ENCODE results near the gene PPP1R7.
"Not testable (repeated sequence)": the region's sequence is repeated elsewhere in the genome, so short reads cannot be mapped to it uniquely, and the experiment has no call there.

The PPP1R7 gene

GRCh38 chr2:241190291-241190981, 40.2 kb downstream of the PPP1R7 start:
- no peak for DNase-seq (ENCODE audit: low read depth in 1 of 2, low spot score in 1 of 2)

GRCh38 chr2:241191081-241191480, 40.8 kb downstream of the PPP1R7 start:
- DNase-seq (ENCODE audit: low read depth in 1 of 2, low spot score in 1 of 2): no peak

- DNase-seq (ENCODE audit: low read depth in 1 of 2, low spot score in 1 of 2): no peak
These were observed 43.0 kb downstream of the PPP1R7 start for GRCh38 chr2:241193271-241193670.

GRCh38 chr2:241194811-241195210, 44.5 kb downstream of the PPP1R7 start:
- no peak for DNase-seq (ENCODE audit: low read depth in 1 of 2, low spot score in 1 of 2)

GRCh38 chr2:241195506-241196130, 45.4 kb downstream of the PPP1R7 start:
- DNase-seq (ENCODE audit: low read depth in 1 of 2, low spot score in 1 of 2): no peak

GRCh38 chr2:241197246-241197645, 47.0 kb downstream of the PPP1R7 start:
- DNase-seq (ENCODE audit: low read depth in 1 of 2, low spot score in 1 of 2): not testable (repeated sequence)

GRCh38 chr2:241197947-241198346, 47.7 kb downstream of the PPP1R7 start:
- no peak for DNase-seq (ENCODE audit: low read depth in 1 of 2, low spot score in 1 of 2)

- DNase-seq (ENCODE audit: low read depth in 1 of 2, low spot score in 1 of 2): no peak
These were observed 48.4 kb downstream of the PPP1R7 start for GRCh38 chr2:241198381-241199279.

GRCh38 chr2:241199286-241199685, 49.0 kb downstream of the PPP1R7 start:
- DNase-seq (ENCODE audit: low read depth in 1 of 2, low spot score in 1 of 2): no peak

- DNase-seq (ENCODE audit: low read depth in 1 of 2, low spot score in 1 of 2): no peak
These were observed 49.9 kb downstream of the PPP1R7 start for GRCh38 chr2:241199897-241200821.

- no peak for DNase-seq (ENCODE audit: low read depth in 1 of 2, low spot score in 1 of 2)
These were observed 50.6 kb downstream of the PPP1R7 start for GRCh38 chr2:241200822-241201395.

- no peak for DNase-seq (ENCODE audit: low read depth in 1 of 2, low spot score in 1 of 2)
These were observed 51.4 kb downstream of the PPP1R7 start for GRCh38 chr2:241201445-241202267.

- no peak for DNase-seq (ENCODE audit: low read depth in 1 of 2, low spot score in 1 of 2)
These were observed 52.0 kb downstream of the PPP1R7 start for GRCh38 chr2:241202268-241202585.

- no peak for DNase-seq (ENCODE audit: low read depth in 1 of 2, low spot score in 1 of 2)
These were observed 52.4 kb downstream of the PPP1R7 start for GRCh38 chr2:241202681-241203080.

- no peak for DNase-seq (ENCODE audit: low read depth in 1 of 2, low spot score in 1 of 2)
These were observed 53.1 kb downstream of the PPP1R7 start for GRCh38 chr2:241203218-241204009.

GRCh38 chr2:241204010-241204384, 53.7 kb downstream of the PPP1R7 start:
- no peak for DNase-seq (ENCODE audit: low read depth in 1 of 2, low spot score in 1 of 2)

- no peak for DNase-seq (ENCODE audit: low read depth in 1 of 2, low spot score in 1 of 2)
These were observed 54.2 kb downstream of the PPP1R7 start for GRCh38 chr2:241204490-241204889.

- no peak for DNase-seq (ENCODE audit: low read depth in 1 of 2, low spot score in 1 of 2)
These were observed 54.8 kb downstream of the PPP1R7 start for GRCh38 chr2:241205086-241205485.

GRCh38 chr2:241207151-241207550, 56.9 kb downstream of the PPP1R7 start:
- DNase-seq (ENCODE audit: low read depth in 1 of 2, low spot score in 1 of 2): no peak
